SK-N-SH treated with all-trans-retinoic acid at 6 μM for 48 hours (cell line): ENCODE data around the gene RFX4.

Source experiments
- ATAC-seq: fragments of 200-7000 bp; cut with Tn5 transposase; 3 replicates; pipeline ENCODE4 v1.9.1; 2020; ENCODE audit warnings: mild to moderate bottlenecking, moderate library complexity
- ARNTL ChIP-seq: fragments of 450-650 bp; formaldehyde crosslinking; IDR thresholded peaks from 2 replicates; pipeline ENCODE4 v1.5.0; 2020; ENCODE audit warnings: low read depth, mild to moderate bottlenecking, moderate library complexity, borderline replicate concordance
- BACH2 ChIP-seq: fragments of 250-450 bp; sonication (Bioruptor Pico); IDR thresholded peaks from 2 replicates; pipeline ENCODE4 v1.9.0; 2021; ENCODE audit warnings: mild to moderate bottlenecking, borderline replicate concordance
- CSDC2 ChIP-seq: fragments of 250-450 bp; sonication (Bioruptor Pico); IDR thresholded peaks from 2 replicates; pipeline ENCODE4 v1.5.0; 2020; ENCODE audit warnings: mild to moderate bottlenecking, moderate library complexity
- ESRRG ChIP-seq: fragments of 250-450 bp; sonication (Bioruptor Pico); IDR thresholded peaks from 2 replicates; pipeline ENCODE4 v1.6.1; 2021; ENCODE audit warnings: mild to moderate bottlenecking
- GLIS3 ChIP-seq: fragments of 250-450 bp; sonication (Bioruptor Pico); IDR thresholded peaks from 2 replicates; pipeline ENCODE4 v1.5.0; 2020; ENCODE audit warnings: mild to moderate bottlenecking, moderate library complexity
- ISL1 ChIP-seq: fragments of 250-450 bp; sonication (Bioruptor Pico); IDR thresholded peaks from 2 replicates; pipeline ENCODE4 v2.1.2; 2022; ENCODE audit warnings: mild to moderate bottlenecking, moderate library complexity
- OSR1 ChIP-seq: fragments of 250-450 bp; sonication (Bioruptor Pico); IDR thresholded peaks from 2 replicates; pipeline ENCODE4 v1.8.0; 2022; ENCODE audit warnings: moderate library complexity, mild to moderate bottlenecking, inconsistent platforms
- PPARA ChIP-seq: fragments of 250-450 bp; sonication (Bioruptor Pico); IDR thresholded peaks from 2 replicates; pipeline ENCODE4 v1.5.0; 2020; ENCODE audit warnings: mild to moderate bottlenecking, borderline replicate concordance
- RARB ChIP-seq: fragments of 250-450 bp; sonication (Bioruptor Pico); IDR thresholded peaks from 2 replicates; pipeline ENCODE4 v1.8.0; 2021; ENCODE audit warnings: mild to moderate bottlenecking, moderate library complexity
- SNAI2 ChIP-seq: fragments of 250-450 bp; sonication (Bioruptor Pico); IDR thresholded peaks from 2 replicates; pipeline ENCODE4 v1.5.0; 2020; ENCODE audit warnings: mild to moderate bottlenecking, moderate library complexity
- TCF4 ChIP-seq: fragments of 250-450 bp; sonication (Bioruptor Pico); IDR thresholded peaks from 2 replicates; pipeline ENCODE4 v1.8.0; 2021; ENCODE audit warnings: mild to moderate bottlenecking, moderate library complexity, borderline replicate concordance
- TOX ChIP-seq: fragments of 250-450 bp; sonication (Bioruptor Pico); IDR thresholded peaks from 2 replicates; pipeline ENCODE4 v1.8.0; 2021; ENCODE audit warnings: mild to moderate bottlenecking, moderate library complexity, borderline replicate concordance
- ZC3H10 ChIP-seq: fragments of 250-450 bp; sonication (Bioruptor Pico); IDR thresholded peaks from 2 replicates; pipeline ENCODE4 v1.5.1; 2021; ENCODE audit warnings: mild to moderate bottlenecking, moderate library complexity
- ZFP3 ChIP-seq: fragments of 250-450 bp; sonication (Bioruptor Pico); IDR thresholded peaks from 2 replicates; pipeline ENCODE4 v1.5.0; 2020; ENCODE audit warnings: mild to moderate bottlenecking, moderate library complexity
- ZFP30 ChIP-seq: fragments of 450-650 bp; formaldehyde crosslinking; IDR thresholded peaks from 2 replicates; pipeline ENCODE4 v1.5.0; 2022; ENCODE audit warnings: mild to moderate bottlenecking, moderate library complexity
- ZNF70 ChIP-seq: fragments of 450-650 bp; formaldehyde crosslinking; IDR thresholded peaks from 2 replicates; pipeline ENCODE4 v1.5.0; 2020; ENCODE audit warnings: mild to moderate bottlenecking, moderate library complexity
- ZNF8 ChIP-seq: fragments of 450-650 bp; formaldehyde crosslinking; IDR thresholded peaks from 2 replicates; pipeline ENCODE4 v1.5.0; 2020; ENCODE audit warnings: mild to moderate bottlenecking, moderate library complexity
- TF ChIP-seq, protein P1 (sequence below): fragments of 250-450 bp; sonication (Bioruptor Pico); IDR thresholded peaks from 2 replicates; pipeline ENCODE4 v1.5.1; 2021; ENCODE audit warnings: mild to moderate bottlenecking, moderate library complexity
- TF ChIP-seq, protein P2 (sequence below): fragments of 250-450 bp; sonication (Bioruptor Pico); IDR thresholded peaks from 2 replicates; pipeline ENCODE4 v1.8.0; 2020; ENCODE audit warnings: mild to moderate bottlenecking, moderate library complexity, borderline replicate concordance
- TF ChIP-seq, protein P3 (sequence below): fragments of 250-450 bp; sonication (Bioruptor Pico); IDR thresholded peaks from 2 replicates; pipeline ENCODE4 v1.5.1; 2020; ENCODE audit warnings: low read depth, mild to moderate bottlenecking, moderate library complexity
- TF ChIP-seq, protein P4 (sequence below): fragments of 250-450 bp; sonication (Bioruptor Pico); IDR thresholded peaks from 2 replicates; pipeline ENCODE4 v1.8.0; 2021; ENCODE audit warnings: low read depth, mild to moderate bottlenecking, moderate library complexity, borderline replicate concordance
- TF ChIP-seq, protein P5 (sequence below): fragments of 250-450 bp; sonication (Bioruptor Pico); IDR thresholded peaks from 2 replicates; pipeline ENCODE4 v1.5.0; 2020; ENCODE audit warnings: mild to moderate bottlenecking, moderate library complexity

RFX4 gene

DNA sequence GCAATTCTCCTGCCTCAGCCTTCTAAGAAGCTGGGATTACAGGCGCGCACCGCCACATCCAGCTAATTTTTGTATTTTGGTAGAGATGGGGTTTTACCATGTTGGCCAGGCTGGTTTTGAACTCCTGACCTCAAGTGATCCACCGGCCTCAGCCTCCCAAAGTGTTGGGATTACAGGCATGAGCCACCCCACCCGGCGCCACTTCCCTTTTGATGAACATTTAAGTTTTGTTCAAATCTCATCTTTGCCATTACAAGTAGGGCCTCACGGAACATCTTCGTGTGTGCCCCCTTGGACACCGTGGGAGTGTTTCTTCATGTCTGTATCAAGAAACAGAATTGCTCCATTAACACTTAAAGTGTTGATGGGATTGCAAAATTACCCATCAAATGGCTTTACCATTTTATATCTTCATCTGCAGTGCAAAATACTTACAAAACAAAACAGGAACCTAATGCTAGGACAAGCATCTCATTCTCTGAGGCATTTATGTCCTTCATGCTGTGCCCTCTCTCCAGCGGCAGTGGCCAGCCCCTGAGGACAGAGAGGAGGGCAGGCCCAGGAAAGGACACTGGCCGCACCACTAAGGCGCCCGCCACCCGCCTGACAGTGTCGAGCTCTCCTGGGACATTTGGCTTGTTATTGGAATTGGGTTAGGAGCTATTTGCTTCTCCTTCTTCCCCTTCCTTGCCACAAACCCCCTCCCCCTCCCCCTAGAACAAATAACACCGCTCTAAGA is 61.7 kb downstream of the RFX4 start:
- no peak for ATAC-seq
- TF ChIP-seq, protein P1, sequence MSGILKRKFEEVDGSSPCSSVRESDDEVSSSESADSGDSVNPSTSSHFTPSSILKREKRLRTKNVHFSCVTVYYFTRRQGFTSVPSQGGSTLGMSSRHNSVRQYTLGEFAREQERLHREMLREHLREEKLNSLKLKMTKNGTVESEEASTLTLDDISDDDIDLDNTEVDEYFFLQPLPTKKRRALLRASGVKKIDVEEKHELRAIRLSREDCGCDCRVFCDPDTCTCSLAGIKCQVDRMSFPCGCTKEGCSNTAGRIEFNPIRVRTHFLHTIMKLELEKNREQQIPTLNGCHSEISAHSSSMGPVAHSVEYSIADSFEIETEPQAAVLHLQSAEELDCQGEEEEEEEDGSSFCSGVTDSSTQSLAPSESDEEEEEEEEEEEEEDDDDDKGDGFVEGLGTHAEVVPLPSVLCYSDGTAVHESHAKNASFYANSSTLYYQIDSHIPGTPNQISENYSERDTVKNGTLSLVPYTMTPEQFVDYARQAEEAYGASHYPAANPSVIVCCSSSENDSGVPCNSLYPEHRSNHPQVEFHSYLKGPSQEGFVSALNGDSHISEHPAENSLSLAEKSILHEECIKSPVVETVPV (CRISPR knock-in tag): no peak
- TF ChIP-seq GLIS3 (no peak), ZNF8 (no peak), ZNF70 (CRISPR knock-in tag) (no peak), ZC3H10 (CRISPR knock-in tag) (no peak), ARNTL (CRISPR knock-in tag) (no peak), ZFP30 (no peak), PPARA (CRISPR knock-in tag) (no peak), ISL1 (no peak), SNAI2 (no peak), CSDC2 (CRISPR knock-in tag) (no peak), BACH2 (CRISPR knock-in tag) (no peak), TCF4 (CRISPR knock-in tag) (no peak), OSR1 (CRISPR knock-in tag) (no peak), ESRRG (CRISPR knock-in tag) (no peak), TOX (CRISPR knock-in tag) (no peak), ZFP3 (CRISPR knock-in tag) (no peak)
- TF ChIP-seq, protein P2, sequence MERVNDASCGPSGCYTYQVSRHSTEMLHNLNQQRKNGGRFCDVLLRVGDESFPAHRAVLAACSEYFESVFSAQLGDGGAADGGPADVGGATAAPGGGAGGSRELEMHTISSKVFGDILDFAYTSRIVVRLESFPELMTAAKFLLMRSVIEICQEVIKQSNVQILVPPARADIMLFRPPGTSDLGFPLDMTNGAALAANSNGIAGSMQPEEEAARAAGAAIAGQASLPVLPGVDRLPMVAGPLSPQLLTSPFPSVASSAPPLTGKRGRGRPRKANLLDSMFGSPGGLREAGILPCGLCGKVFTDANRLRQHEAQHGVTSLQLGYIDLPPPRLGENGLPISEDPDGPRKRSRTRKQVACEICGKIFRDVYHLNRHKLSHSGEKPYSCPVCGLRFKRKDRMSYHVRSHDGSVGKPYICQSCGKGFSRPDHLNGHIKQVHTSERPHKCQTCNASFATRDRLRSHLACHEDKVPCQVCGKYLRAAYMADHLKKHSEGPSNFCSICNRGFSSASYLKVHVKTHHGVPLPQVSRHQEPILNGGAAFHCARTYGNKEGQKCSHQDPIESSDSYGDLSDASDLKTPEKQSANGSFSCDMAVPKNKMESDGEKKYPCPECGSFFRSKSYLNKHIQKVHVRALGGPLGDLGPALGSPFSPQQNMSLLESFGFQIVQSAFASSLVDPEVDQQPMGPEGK (CRISPR knock-in tag): no peak
- TF ChIP-seq, protein P3, sequence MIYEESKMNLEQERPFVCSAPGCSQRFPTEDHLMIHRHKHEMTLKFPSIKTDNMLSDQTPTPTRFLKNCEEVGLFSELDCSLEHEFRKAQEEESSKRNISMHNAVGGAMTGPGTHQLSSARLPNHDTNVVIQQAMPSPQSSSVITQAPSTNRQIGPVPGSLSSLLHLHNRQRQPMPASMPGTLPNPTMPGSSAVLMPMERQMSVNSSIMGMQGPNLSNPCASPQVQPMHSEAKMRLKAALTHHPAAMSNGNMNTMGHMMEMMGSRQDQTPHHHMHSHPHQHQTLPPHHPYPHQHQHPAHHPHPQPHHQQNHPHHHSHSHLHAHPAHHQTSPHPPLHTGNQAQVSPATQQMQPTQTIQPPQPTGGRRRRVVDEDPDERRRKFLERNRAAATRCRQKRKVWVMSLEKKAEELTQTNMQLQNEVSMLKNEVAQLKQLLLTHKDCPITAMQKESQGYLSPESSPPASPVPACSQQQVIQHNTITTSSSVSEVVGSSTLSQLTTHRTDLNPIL (CRISPR knock-in tag): no peak
- TF ChIP-seq, protein P4, sequence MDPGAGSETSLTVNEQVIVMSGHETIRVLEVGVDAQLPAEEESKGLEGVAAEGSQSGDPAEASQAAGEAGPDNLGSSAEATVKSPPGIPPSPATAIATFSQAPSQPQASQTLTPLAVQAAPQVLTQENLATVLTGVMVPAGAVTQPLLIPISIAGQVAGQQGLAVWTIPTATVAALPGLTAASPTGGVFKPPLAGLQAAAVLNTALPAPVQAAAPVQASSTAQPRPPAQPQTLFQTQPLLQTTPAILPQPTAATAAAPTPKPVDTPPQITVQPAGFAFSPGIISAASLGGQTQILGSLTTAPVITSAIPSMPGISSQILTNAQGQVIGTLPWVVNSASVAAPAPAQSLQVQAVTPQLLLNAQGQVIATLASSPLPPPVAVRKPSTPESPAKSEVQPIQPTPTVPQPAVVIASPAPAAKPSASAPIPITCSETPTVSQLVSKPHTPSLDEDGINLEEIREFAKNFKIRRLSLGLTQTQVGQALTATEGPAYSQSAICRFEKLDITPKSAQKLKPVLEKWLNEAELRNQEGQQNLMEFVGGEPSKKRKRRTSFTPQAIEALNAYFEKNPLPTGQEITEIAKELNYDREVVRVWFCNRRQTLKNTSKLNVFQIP: no peak

DNA sequence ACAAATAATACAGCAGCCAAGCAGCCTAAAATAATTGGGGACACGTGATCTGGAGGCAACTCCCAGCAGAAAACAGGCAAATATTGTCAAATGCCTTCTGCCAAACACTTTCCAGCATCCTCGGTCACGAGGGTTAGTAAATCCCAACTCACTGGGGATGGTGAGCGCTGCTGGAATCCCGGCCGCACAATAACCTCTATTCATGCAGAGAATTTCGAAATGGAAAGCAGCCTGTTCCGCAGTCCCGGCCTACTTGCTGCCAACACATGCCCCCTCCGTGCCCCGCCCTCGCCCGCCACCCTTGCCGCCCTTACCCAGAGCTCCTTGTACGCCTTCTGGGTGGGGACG is 62.2 kb downstream of the RFX4 start:
- ATAC-seq: no peak
- no peak for TF ChIP-seq ZFP30
- no peak for TF ChIP-seq ZFP3 (CRISPR knock-in tag)
- no peak for TF ChIP-seq ESRRG (CRISPR knock-in tag)
- TF ChIP-seq ZC3H10 (CRISPR knock-in tag): no peak
- no peak for TF ChIP-seq ZNF70 (CRISPR knock-in tag)
- no peak for TF ChIP-seq GLIS3
- TF ChIP-seq, protein P1 (CRISPR knock-in tag): no peak
- TF ChIP-seq, protein P4: no peak
- TF ChIP-seq OSR1 (CRISPR knock-in tag): no peak
- TF ChIP-seq ZNF8: no peak
- TF ChIP-seq CSDC2 (CRISPR knock-in tag): no peak
- TF ChIP-seq, protein P5, sequence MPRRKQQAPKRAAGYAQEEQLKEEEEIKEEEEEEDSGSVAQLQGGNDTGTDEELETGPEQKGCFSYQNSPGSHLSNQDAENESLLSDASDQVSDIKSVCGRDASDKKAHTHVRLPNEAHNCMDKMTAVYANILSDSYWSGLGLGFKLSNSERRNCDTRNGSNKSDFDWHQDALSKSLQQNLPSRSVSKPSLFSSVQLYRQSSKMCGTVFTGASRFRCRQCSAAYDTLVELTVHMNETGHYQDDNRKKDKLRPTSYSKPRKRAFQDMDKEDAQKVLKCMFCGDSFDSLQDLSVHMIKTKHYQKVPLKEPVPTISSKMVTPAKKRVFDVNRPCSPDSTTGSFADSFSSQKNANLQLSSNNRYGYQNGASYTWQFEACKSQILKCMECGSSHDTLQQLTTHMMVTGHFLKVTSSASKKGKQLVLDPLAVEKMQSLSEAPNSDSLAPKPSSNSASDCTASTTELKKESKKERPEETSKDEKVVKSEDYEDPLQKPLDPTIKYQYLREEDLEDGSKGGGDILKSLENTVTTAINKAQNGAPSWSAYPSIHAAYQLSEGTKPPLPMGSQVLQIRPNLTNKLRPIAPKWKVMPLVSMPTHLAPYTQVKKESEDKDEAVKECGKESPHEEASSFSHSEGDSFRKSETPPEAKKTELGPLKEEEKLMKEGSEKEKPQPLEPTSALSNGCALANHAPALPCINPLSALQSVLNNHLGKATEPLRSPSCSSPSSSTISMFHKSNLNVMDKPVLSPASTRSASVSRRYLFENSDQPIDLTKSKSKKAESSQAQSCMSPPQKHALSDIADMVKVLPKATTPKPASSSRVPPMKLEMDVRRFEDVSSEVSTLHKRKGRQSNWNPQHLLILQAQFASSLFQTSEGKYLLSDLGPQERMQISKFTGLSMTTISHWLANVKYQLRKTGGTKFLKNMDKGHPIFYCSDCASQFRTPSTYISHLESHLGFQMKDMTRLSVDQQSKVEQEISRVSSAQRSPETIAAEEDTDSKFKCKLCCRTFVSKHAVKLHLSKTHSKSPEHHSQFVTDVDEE (CRISPR knock-in tag): no peak
- TF ChIP-seq PPARA (CRISPR knock-in tag): no peak
- no peak for TF ChIP-seq ARNTL (CRISPR knock-in tag)
- no peak for TF ChIP-seq SNAI2
- no peak for TF ChIP-seq TOX (CRISPR knock-in tag)
- no peak for TF ChIP-seq RARB (CRISPR knock-in tag)
- TF ChIP-seq, protein P2 (CRISPR knock-in tag): no peak
